Superior temporal gyrus (tissue), 1 donor: ENCODE data around the gene CLDN9.
"Not testable (repeated sequence)": the region's sequence is repeated elsewhere in the genome, so short reads cannot be mapped to it uniquely, and the experiment has no call there.

ENCODE experiments used
- DNase-seq: peaks from one replicate; pipeline ENCODE4 v3.0.0-alpha.2; 2016; ENCODE audit errors: extremely low spot score

CLDN9 gene

GRCh38 chr16:3054965-3055733, 42.4 kb downstream of the CLDN9 start:
- no peak for DNase-seq

- not testable (repeated sequence) for DNase-seq
Measured at GRCh38 chr16:3055734-3056115, 43.0 kb downstream of the CLDN9 start.

- no peak for DNase-seq
Measured at GRCh38 chr16:3056336-3057180, 43.8 kb downstream of the CLDN9 start.

- no peak for DNase-seq
Measured at GRCh38 chr16:3057181-3058138, 44.7 kb downstream of the CLDN9 start.

GRCh38 chr16:3058139-3059030, 45.7 kb downstream of the CLDN9 start:
- peak; percentile 10 for DNase-seq

- DNase-seq, result peak; percentile 80
Measured at GRCh38 chr16:3059041-3059722, 46.5 kb downstream of the CLDN9 start.

GRCh38 chr16:3059723-3060242, 47.1 kb downstream of the CLDN9 start:
- DNase-seq, result no peak

GRCh38 chr16:3060339-3061127, 47.8 kb downstream of the CLDN9 start:
- no peak for DNase-seq

- DNase-seq, result no peak
Measured at GRCh38 chr16:3062553-3062952, 49.8 kb downstream of the CLDN9 start.

GRCh38 chr16:3063625-3064386, 51.1 kb downstream of the CLDN9 start:
- DNase-seq, result no peak
